A549 (cell line): ENCODE measurements around the gene CIAO3.

Source experiments
- CTCF ChIP-seq: fragments of >200 bp; sonication (Bioruptor Twin); formaldehyde crosslinking; IDR thresholded peaks from 3 replicates; pipeline ENCODE4 v1.5.1; 2016
- POLR2A ChIP-seq: IDR thresholded peaks from 2 replicates; pipeline ENCODE4 v1.6.1; 2012; ENCODE audit warnings: mild to moderate bottlenecking, low read length

GRCh38 chr16:764184-764750 is 23.5 kb upstream of the CIAO3 start:
- no peak for TF ChIP-seq POLR2A
- TF ChIP-seq CTCF, result no peak
